Stimulated activated CD4-positive, alpha-beta T cell treated with anti-CD3 and anti-CD28 coated beads, Interleukin-4, amount 100 ng/mL, for 48 hours (primary cell): ENCODE measurements around the gene P2RX2.

ENCODE experiments used
- DNase-seq, 2 donors: peaks; one replicate each; pipeline ENCODE4 v3.0.0-alpha.2; 2020; ENCODE audit warnings: low read depth in 2 of 2

The P2RX2 gene

GRCh38 chr12:132603240-132604150 lies 15.1 kb upstream of the P2RX2 start:
- no peak for DNase-seq

GRCh38 chr12:132604151-132604618 lies 14.4 kb upstream of the P2RX2 start:
- no peak for DNase-seq

GRCh38 chr12:132604668-132605441 lies 13.7 kb upstream of the P2RX2 start:
- DNase-seq: no peak

GRCh38 chr12:132605892-132606291 lies 12.7 kb upstream of the P2RX2 start:
- DNase-seq: no peak

GRCh38 chr12:132606466-132606865 lies 12.1 kb upstream of the P2RX2 start:
- DNase-seq: no peak

GRCh38 chr12:132606927-132607326 lies 11.6 kb upstream of the P2RX2 start:
- DNase-seq: no peak

- DNase-seq: no peak
Observed at GRCh38 chr12:132608231-132609171, 10.1 kb upstream of the P2RX2 start.

- DNase-seq: no peak
Observed at GRCh38 chr12:132610051-132610759, 8.4 kb upstream of the P2RX2 start, which contains the start of gene LRCOL1. Gene LRCOL1 (minus strand): TSS chr12:132610582. CDS start chr12:132606251, 4,331 bp downstream.

GRCh38 chr12:132610866-132611602 lies 7.5 kb upstream of the P2RX2 start:
- DNase-seq: no peak

- no peak for DNase-seq
Observed at GRCh38 chr12:132611620-132612019, 7.0 kb upstream of the P2RX2 start.

- DNase-seq: no peak
Observed at GRCh38 chr12:132614029-132614428, 4.5 kb upstream of the P2RX2 start.

GRCh38 chr12:132614861-132615578 lies 3.6 kb upstream of the P2RX2 start:
- peak; percentile 75 to 76 for DNase-seq

GRCh38 chr12:132615579-132616038 lies 3.0 kb upstream of the P2RX2 start:
- no peak for DNase-seq

- no peak for DNase-seq
Observed at GRCh38 chr12:132617135-132617701, 1.4 kb upstream of the P2RX2 start.

- DNase-seq: no peak
Observed at GRCh38 chr12:132617822-132618682, 524 bp upstream of the P2RX2 start.

GRCh38 chr12:132619071-132619385 lies 452 bp downstream of the P2RX2 start:
- DNase-seq: no peak

GRCh38 chr12:132619386-132620112 lies 973 bp downstream of the P2RX2 start:
- DNase-seq: no peak
